B cell (primary cell): ENCODE data around the gene OSM. TPM values are rescaled to one million over a fixed set of nuclear protein-coding genes. Genes with fewer than 3 reads are reported as not detected.

Experiments used
- ATAC-seq: fragments of 200-7000 bp; cut with Tn5 transposase; one replicate; pipeline ENCODE4 v1.10.0; 2021; ENCODE audit warnings: low read depth, mild to moderate bottlenecking, moderate number of reproducible peaks, moderate library complexity
- CTCF ChIA-PET: fragments of 350-600 bp; sonication (Branson Sonifier 250); formaldehyde crosslinking; loops from one replicate; lab custom pipeline; 2021; ENCODE audit warnings: antibody characterized with exemption, inconsistent platforms; lab: Charles Lee
- POLR2A ChIA-PET: fragments of 350-600 bp; sonication (Branson Sonifier 250); formaldehyde crosslinking; loops from one replicate; lab custom pipeline; 2021; ENCODE audit warnings: antibody characterized with exemption; lab: Charles Lee
- DNase-seq: peaks from one replicate; pipeline ENCODE4 v3.0.0; 2013
- H2AFZ ChIP-seq: 2 replicates; pipeline ENCODE4 v1.6.1; 2012; ENCODE audit warnings: mild to moderate bottlenecking, low read depth, low read length; ENCODE audit not compliant: insufficient read depth, poor library complexity, severe bottlenecking
- H3K27ac ChIP-seq, 2 donors: 1 replicate in 1 of 2; 2 replicates in 1 of 2; pipeline ENCODE4 v1.5.1; 2012 to 2013; ENCODE audit warnings: low read length in 2 of 2, mild to moderate bottlenecking in 2 of 2, moderate library complexity in 1 of 2
- H3K27me3 ChIP-seq, 4 experiments: fragments of 200-600 bp in 1 of 4; sonication (generic) in 1 of 4; replicated peaks in 1 of 4; 1 replicate in 2 of 4; 2 replicates in 2 of 4; pipeline versions ENCODE4 v1.6.1 to v1.7.0; 2013 to 2016; ENCODE audit warnings: low read length in 3 of 4, mild to moderate bottlenecking in 2 of 4, mixed read lengths in 1 of 4, moderate library complexity in 1 of 4; ENCODE audit not compliant: insufficient read depth in 4 of 4, control insufficient read depth in 3 of 4; ENCODE audit errors: control extremely low read depth in 1 of 4
- H3K36me3 ChIP-seq, 2 experiments: replicated peaks in 1 of 2; 1 replicate in 1 of 2; 2 replicates in 1 of 2; pipeline versions ENCODE4 v1.6.1 to v1.7.1; 2013; ENCODE audit warnings: low read length in 1 of 2; ENCODE audit not compliant: insufficient read depth in 2 of 2, control insufficient read depth in 1 of 2; ENCODE audit errors: control extremely low read depth in 1 of 2, extremely low read depth in 1 of 2
- H3K4me1 ChIP-seq, 2 donors: fragments of 200-600 bp in 1 of 2; sonication (generic) in 1 of 2; 1 replicate in 1 of 2; 2 replicates in 1 of 2; pipeline versions ENCODE4 v1.5.1 to v1.6.1; 2013 to 2017; ENCODE audit warnings: low read length in 2 of 2; ENCODE audit not compliant: control insufficient read depth in 2 of 2, insufficient read depth in 2 of 2
- H3K4me2 ChIP-seq: replicated peaks from 2 replicates; pipeline ENCODE3; 2012; ENCODE audit warnings: mild to moderate bottlenecking, low read depth, low read length; ENCODE audit not compliant: poor library complexity, severe bottlenecking
- H3K4me3 ChIP-seq, 5 experiments: fragments of 200-600 bp in 1 of 5; sonication (generic) in 1 of 5; 1 replicate in 3 of 5; 2 replicates in 2 of 5; pipeline versions ENCODE4 v1.5.1 to v1.7.0; 2011 to 2016; ENCODE audit warnings: low read length in 4 of 5, mild to moderate bottlenecking in 4 of 5, low read depth in 2 of 5, control low read depth in 1 of 5, moderate library complexity in 1 of 5; ENCODE audit not compliant: insufficient read depth in 1 of 5; ENCODE audit errors: control extremely low read depth in 1 of 5, extremely low read depth in 1 of 5
- H3K79me2 ChIP-seq: fragments of 200-600 bp; sonication (generic); one replicate; pipeline ENCODE4 v1.6.0; 2016; ENCODE audit warnings: low read length; ENCODE audit not compliant: control insufficient read depth, insufficient read depth
- H3K9ac ChIP-seq: fragments of 200-600 bp; sonication (generic); 2 replicates; pipeline ENCODE4 v1.6.1; 2017; ENCODE audit warnings: mild to moderate bottlenecking, low read length, moderate library complexity
- H3K9me3 ChIP-seq, 3 donors: one replicate each; pipeline versions ENCODE4 v1.6.1 to v1.7.1; 2013; ENCODE audit warnings: low read length in 2 of 3; ENCODE audit not compliant: control insufficient read depth in 2 of 3, insufficient read depth in 1 of 3; ENCODE audit errors: control extremely low read depth in 1 of 3
- H4K20me1 ChIP-seq: 2 replicates; pipeline ENCODE4 v1.6.0; 2012; ENCODE audit warnings: mild to moderate bottlenecking, low read length; ENCODE audit not compliant: insufficient read depth, control insufficient read depth, poor library complexity, severe bottlenecking
- H3K27ac Mint-ChIP-seq: one replicate; pipeline ENCODE4 v1.8.0; 2021; ENCODE audit warnings: mixed read lengths
- H3K27me3 Mint-ChIP-seq: one replicate; pipeline ENCODE4 v1.8.0; 2021; ENCODE audit warnings: mixed read lengths
- H3K4me1 Mint-ChIP-seq: one replicate; pipeline ENCODE4 v1.8.0; 2021; ENCODE audit warnings: mixed read lengths
- H3K4me3 Mint-ChIP-seq: one replicate; pipeline ENCODE4 v1.8.0; 2021; ENCODE audit warnings: mixed read lengths
- H3K9me3 Mint-ChIP-seq: one replicate; pipeline ENCODE4 v1.8.0; 2022; ENCODE audit warnings: mixed read lengths; ENCODE audit not compliant: insufficient read depth
- EZH2 ChIP-seq: IDR thresholded peaks from 2 replicates; pipeline ENCODE4 v1.6.1; 2012; ENCODE audit warnings: borderline replicate concordance, low read depth, mild to moderate bottlenecking, moderate library complexity, low read length; ENCODE audit not compliant: insufficient read depth, poor library complexity, severe bottlenecking
- WGBS: methylation state at CpG from one replicate; pipeline ENCODE4 v1.1.5; 2013; ENCODE audit warnings: missing lambda C conversion rate; ENCODE audit not compliant: insufficient coverage; 5-methylcytosine and 5-hydroxymethylcytosine counted together
- intact Hi-C: fragments of 100-400 bp; cut with micrococcal nuclease; formaldehyde crosslinking; loops from one replicate; pipeline ENCODE4 v1.10.0; 2022
- polyA plus RNA-seq: library from polyadenylated mRNA; depleted of rRNA; stranded (reverse); fragments of >200 nt; gene quantifications from 2 replicates; pipeline ENCODE4 v1.2.3, GENCODE V29; 2012
- total RNA-seq, 2 donors: library from RNA; stranded (reverse); fragments of 120-200 nt in 1 of 2; gene quantifications; 1 replicate in 1 of 2; 2 replicates in 1 of 2; pipeline versions ENCODE4 v1.2.3 to v1.2.4, GENCODE V29; 2013 to 2022
- TF ChIP-seq, protein P1 (sequence below): fragments of 200-600 bp; IDR thresholded peaks from one replicate; pipeline ENCODE4 v1.8.0; 2022; ENCODE audit warnings: antibody characterized with exemption, mild to moderate bottlenecking

Gene OSM
- total and polyA plus RNA-seq, 2 donors (not counting 1 experiment from before 2014, with no cell fraction given), result 1.8 to 12.5 TPM

- ChIA-PET POLR2A (interaction anchor here (0.7 to 5.9 kb wide), 8 partner anchors 17 to 136 kb away, joined by 3 to 64 read pairs (median 18); partner anchors contain the start of genes CCDC157, RNF215, SF3A1 and TBC1D10A), CTCF (interaction anchor here (0.6 to 13.2 kb wide), 41 partner anchors 8 to 1709 kb away, joined by 3 to 510 read pairs (median 5); partner anchors contain the start of genes CCDC157, MTFP1, RNF215 and SEC14L2)
- Histone ChIP-seq H4K20me1 (peaks cover 8% of the 10 kb centered on the region), H3K4me2 (peak overlapping the region; percentile 98), H3K27ac (peak overlapping the region in 1 of 2 donors; percentile 39), H3K4me1 (peaks cover 23 to 44% of the 10 kb centered on the region in 2 donors), H3K36me3 (peaks cover 0 to 17% of the 10 kb centered on the region in 2 experiments), H3K79me2 (peaks cover 3% of the 10 kb centered on the region), H2AFZ (peak overlapping the region; percentile 63), H3K27me3 (no peaks in the 10 kb centered on the region), H3K9ac (no peak overlapping the region), H3K4me3 (peak overlapping the region in 1 of 5 experiments; percentile 4), H3K9me3 (no peaks in the 10 kb centered on the region)
- peaks cover 38% of the 10 kb centered on the region for H3K4me1 Mint-ChIP-seq
- 19% methylated on average over 2 of the region's 5 CpGs for WGBS
- peak overlapping the region; percentile 93 for H3K4me3 Mint-ChIP-seq
- intact Hi-C loops, result loop anchor here (1.0 to 5.0 kb wide), 6 partner anchors 21 to 304 kb away; partner anchors contain the start of gene PES1
- DNase-seq, result peak; percentile 92
- TF ChIP-seq EZH2, result no peak
- TF ChIP-seq, protein P1, sequence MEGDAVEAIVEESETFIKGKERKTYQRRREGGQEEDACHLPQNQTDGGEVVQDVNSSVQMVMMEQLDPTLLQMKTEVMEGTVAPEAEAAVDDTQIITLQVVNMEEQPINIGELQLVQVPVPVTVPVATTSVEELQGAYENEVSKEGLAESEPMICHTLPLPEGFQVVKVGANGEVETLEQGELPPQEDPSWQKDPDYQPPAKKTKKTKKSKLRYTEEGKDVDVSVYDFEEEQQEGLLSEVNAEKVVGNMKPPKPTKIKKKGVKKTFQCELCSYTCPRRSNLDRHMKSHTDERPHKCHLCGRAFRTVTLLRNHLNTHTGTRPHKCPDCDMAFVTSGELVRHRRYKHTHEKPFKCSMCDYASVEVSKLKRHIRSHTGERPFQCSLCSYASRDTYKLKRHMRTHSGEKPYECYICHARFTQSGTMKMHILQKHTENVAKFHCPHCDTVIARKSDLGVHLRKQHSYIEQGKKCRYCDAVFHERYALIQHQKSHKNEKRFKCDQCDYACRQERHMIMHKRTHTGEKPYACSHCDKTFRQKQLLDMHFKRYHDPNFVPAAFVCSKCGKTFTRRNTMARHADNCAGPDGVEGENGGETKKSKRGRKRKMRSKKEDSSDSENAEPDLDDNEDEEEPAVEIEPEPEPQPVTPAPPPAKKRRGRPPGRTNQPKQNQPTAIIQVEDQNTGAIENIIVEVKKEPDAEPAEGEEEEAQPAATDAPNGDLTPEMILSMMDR, result peak; percentile 91
- H3K27me3 Mint-ChIP-seq, result no peaks in the 10 kb centered on the region
- H3K27ac Mint-ChIP-seq, result peak overlapping the region; percentile 64
- no peaks in the 10 kb centered on the region for H3K9me3 Mint-ChIP-seq
- ATAC-seq, result peak; percentile 31
These were observed 21.2 kb upstream of the OSM start for GRCh38 chr22:30287648-30288418.
